ENCODE data around the gene EEF1G. TPM values are rescaled to one million over a fixed set of nuclear protein-coding genes. Genes with fewer than 3 reads are reported as not detected.

The EEF1G gene
- total and polyA plus RNA-seq, 9 of the 15 experiments (the other 6 are each of a cell fraction or from before 2014, with no cell fraction given): 985 to 2,349 (median 2,035) TPM

GRCh38 chr11:62621567-62622470 is 48.1 kb upstream of the EEF1G start, which contains the start of gene B3GAT3 (continued):
- peak; percentile 73 for TF ChIP-seq NEUROD1 (IDR thresholded peaks at IDR 0.05; ENCODE audit: borderline replicate concordance, low read depth, low read length, partially characterized antibody)
- TF ChIP-seq SRSF1 (IDR thresholded peaks at IDR 0.05; ENCODE audit: low read depth, low read length): no peak
- TF ChIP-seq PHF21A (IDR thresholded peaks at IDR 0.05; ENCODE audit: borderline replicate concordance, low read depth): no peak
- TF ChIP-seq CHD2 (IDR thresholded peaks at IDR 0.05; ENCODE audit: low read depth, low read length): peak; percentile 87
- no peak for TF ChIP-seq ZNF324 (CRISPR knock-in tag; IDR thresholded peaks at IDR 0.05)
- TF ChIP-seq ATF2 (CRISPR knock-in tag; IDR thresholded peaks at IDR 0.05): peak; percentile 68; the same call in 1 of the 2 replicates
- TF ChIP-seq CREB3 (tag; conservative IDR thresholded peaks at IDR 0.05; ENCODE audit: low read depth): peak; percentile 81
- no peak for TF ChIP-seq BCOR (IDR thresholded peaks at IDR 0.05)
- no peak for TF ChIP-seq SNRNP70 (optimal IDR thresholded peaks at IDR 0.05; ENCODE audit: low read depth, low read length)
- TF ChIP-seq ZNF407 (IDR thresholded peaks at IDR 0.05; ENCODE audit: low read depth): no peak
- TF ChIP-seq JUN (IDR thresholded peaks at IDR 0.05; ENCODE audit: borderline replicate concordance, low read depth, low read length): peak; percentile 93
- TF ChIP-seq JUN (CRISPR knock-in tag; IDR thresholded peaks at IDR 0.05; ENCODE audit: borderline replicate concordance): no peak
- TF ChIP-seq ETS1 (conservative IDR thresholded peaks at IDR 0.05; ENCODE audit: control insufficient read depth, low read depth, low read length): peak; percentile 82; the same call in 1 of the 2 replicates
- TF ChIP-seq FOXJ3 (CRISPR knock-in tag; IDR thresholded peaks at IDR 0.05): no peak
- TF ChIP-seq CBFA2T2 (conservative IDR thresholded peaks at IDR 0.05): peak; percentile 42

Measured in K562 (cell line).